ENCODE results near the gene ZNF133.
A peak's percentile ranks its signal among the peaks of the same experiment; 100 is the strongest.
"Not testable (repeated sequence)": the region's sequence is repeated elsewhere in the genome, so short reads cannot be mapped to it uniquely, and the experiment has no call there.

The ZNF133 gene

GRCh38 chr20:18267815-18268214 lies 20.5 kb upstream of the ZNF133 start:
- no peak for DNase-seq (ENCODE audit: low spot score)

GRCh38 chr20:18271160-18271559 lies 17.2 kb upstream of the ZNF133 start:
- no peak for DNase-seq (ENCODE audit: low spot score)

More at GRCh38 chr20:18267815-18268214, 20.5 kb upstream of the ZNF133 start:
- TF ChIP-seq CTCF (IDR thresholded peaks at IDR 0.05; ENCODE audit: extremely low read depth, missing control alignments), result no peak

GRCh38 chr20:18272451-18272850 lies 15.9 kb upstream of the ZNF133 start:
- no peak for DNase-seq (ENCODE audit: low spot score)
- TF ChIP-seq CTCF (IDR thresholded peaks at IDR 0.05; ENCODE audit: extremely low read depth, missing control alignments), result no peak

More at GRCh38 chr20:18271160-18271559, 17.2 kb upstream of the ZNF133 start:
- TF ChIP-seq CTCF (IDR thresholded peaks at IDR 0.05; ENCODE audit: extremely low read depth, missing control alignments), result no peak

- no peak for DNase-seq (ENCODE audit: low spot score)
- TF ChIP-seq CTCF (IDR thresholded peaks at IDR 0.05; ENCODE audit: extremely low read depth, missing control alignments), result no peak
Observed at GRCh38 chr20:18273738-18274137, 14.6 kb upstream of the ZNF133 start.

- not testable (repeated sequence) for DNase-seq (ENCODE audit: low spot score)
Observed at GRCh38 chr20:18275960-18276359, 12.4 kb upstream of the ZNF133 start.

GRCh38 chr20:18276821-18277220 lies 11.5 kb upstream of the ZNF133 start:
- peak; percentile 81 for TF ChIP-seq CTCF (IDR thresholded peaks at IDR 0.05; ENCODE audit: extremely low read depth, missing control alignments)
- peak; percentile 63 for DNase-seq (ENCODE audit: low spot score)

GRCh38 chr20:18279242-18279641 lies 9.1 kb upstream of the ZNF133 start:
- no peak for TF ChIP-seq CTCF (IDR thresholded peaks at IDR 0.05; ENCODE audit: extremely low read depth, missing control alignments)
- no peak for DNase-seq (ENCODE audit: low spot score)

GRCh38 chr20:18284805-18285533 lies 3.4 kb upstream of the ZNF133 start:
- TF ChIP-seq CTCF (IDR thresholded peaks at IDR 0.05; ENCODE audit: extremely low read depth, missing control alignments), result no peak
- DNase-seq (ENCODE audit: low spot score), result no peak

Measured in GM20000 (cell line).